Measurements from ENCODE around the gene FOXI2. TPM values are rescaled to one million over a fixed set of nuclear protein-coding genes. Genes with fewer than 3 reads are reported as not detected.
A peak's percentile ranks its signal among the peaks of the same experiment; 100 is the strongest.

The FOXI2 gene
- total and polyA plus RNA-seq, 2 of the 4 experiments (the other 2 are of a cell fraction): not detected

DNA sequence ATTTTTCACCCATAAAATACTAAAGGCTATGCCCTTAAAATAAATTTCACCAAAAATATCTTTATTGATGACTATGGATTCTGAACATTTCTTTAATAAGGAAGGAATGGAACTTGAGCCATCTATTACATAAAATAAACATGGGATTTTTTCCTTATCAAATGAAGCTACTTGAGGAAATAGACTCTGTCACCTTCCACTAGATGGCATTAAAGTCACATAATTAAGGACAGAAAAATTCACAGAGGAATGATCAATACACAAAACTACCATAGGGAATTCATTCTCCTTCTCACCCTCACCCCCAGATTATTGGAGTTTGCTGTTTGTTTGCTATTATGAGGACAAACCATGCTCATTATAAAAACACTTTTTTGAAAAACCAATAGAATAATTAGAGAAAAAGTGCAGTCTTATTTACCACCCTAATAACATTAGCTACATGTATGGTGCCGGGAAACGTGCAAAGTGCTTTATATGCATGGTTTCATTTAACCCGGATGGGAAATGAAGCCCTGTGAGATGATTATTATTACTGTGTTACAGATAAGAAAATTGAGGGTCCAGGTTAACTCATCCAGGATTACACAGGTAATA is 21.1 kb upstream of the FOXI2 start:
- Histone ChIP-seq H4K8ac (ENCODE audit: low read depth in 2 of 2, low read length in 2 of 2) (no peak overlapping the region), H2BK20ac (ENCODE audit: low read depth, low read length) (no peak overlapping the region), H3K18ac (ENCODE audit: low read depth, low read length) (no peak overlapping the region), H3K23ac (ENCODE audit: low read depth, low read length) (no peak overlapping the region), H2BK5ac (ENCODE audit: low read depth, low read length, poor library complexity, severe bottlenecking) (no peak overlapping the region), H3K4ac (ENCODE audit: low read depth, low read length) (no peak overlapping the region), H3K4me2 (ENCODE audit: low read depth, low read length) (no peak overlapping the region), H2AK9ac (replicated peaks; ENCODE audit: low read depth, low read length, poor library complexity) (no peak overlapping the region), H3K9me3 (ENCODE audit: control insufficient read depth, insufficient read depth, low read length) (peaks cover 6% of the 10 kb centered on the region; the same call in 1 of the 2 replicates), H3K36me3 (ENCODE audit: control insufficient read depth, insufficient read depth, low read length) (no peaks in the 10 kb centered on the region), H4K91ac (ENCODE audit: insufficient read depth, low read depth, low read length) (no peak overlapping the region), H2AFZ (replicated peaks; ENCODE audit: low read length, poor library complexity) (no peak overlapping the region), H3K4me1 (ENCODE audit: control insufficient read depth, insufficient read depth, low read length) (no peaks in the 10 kb centered on the region), H3K79me1 (ENCODE audit: low read depth in 1 of 2, low read length in 2 of 2) (no peaks in the 10 kb centered on the region), H3K27me3 (ENCODE audit: control insufficient read depth, insufficient read depth, low read length) (no peaks in the 10 kb centered on the region), H3K9ac (ENCODE audit: low read depth, low read length) (no peak overlapping the region), H2BK15ac (ENCODE audit: low read depth, low read length) (no peak overlapping the region), H3K4me3 (ENCODE audit: insufficient read depth, low read depth, low read length) (no peak overlapping the region), H4K5ac (ENCODE audit: low read depth, low read length) (no peak overlapping the region), H3K14ac (replicated peaks; ENCODE audit: low read depth, low read length) (no peak overlapping the region), H3K27ac (ENCODE audit: insufficient read depth, low read length) (no peak overlapping the region), H2BK120ac (ENCODE audit: low read depth, low read length) (no peak overlapping the region), H3K9me1 (ENCODE audit: insufficient read depth, low read length) (no peaks in the 10 kb centered on the region), H3K56ac (ENCODE audit: extremely low read depth, insufficient read depth, low read length) (no peak overlapping the region), H4K20me1 (ENCODE audit: insufficient read depth, low read length) (no peaks in the 10 kb centered on the region), H2AK5ac (ENCODE audit: low read depth, low read length) (no peak overlapping the region)
- CTCF ChIA-PET: interaction anchor here (1.3 kb wide), 1 partner anchor 138 kb away, joined by 4 read pairs; no protein-coding TSS in a partner anchor
- DNase-seq: no peak
- intact Hi-C loops (cut with micrococcal nuclease) (no loop called here), in situ Hi-C loops (cut with MboI; ENCODE audit: low sequenced_read_pairs) (no loop called here), dilution Hi-C loops (cut with HindIII; ENCODE audit: low sequenced_read_pairs, unreplicated experiment) (no loop called here)
- ATAC-seq (ENCODE audit: low read depth): no peak
- TF ChIP-seq MAZ (IDR thresholded peaks at IDR 0.05; ENCODE audit: borderline replicate concordance, low read depth, low read length): no peak
- TF ChIP-seq NFE2L2 (IDR thresholded peaks at IDR 0.05; ENCODE audit: low read depth, low read length): no peak
- TF ChIP-seq POLR2A (IDR thresholded peaks at IDR 0.05; ENCODE audit: low read depth, low read length): no peak
- no peak for TF ChIP-seq BHLHE40 (IDR thresholded peaks at IDR 0.05; ENCODE audit: low read depth, low read length)
- TF ChIP-seq RAD21 (IDR thresholded peaks at IDR 0.05; ENCODE audit: low read length): 0 out of 2 replicates have a peak, but pooled peaks have one; percentile 14
- no peak for TF ChIP-seq MAFK (IDR thresholded peaks at IDR 0.05; ENCODE audit: low read depth, low read length)
- no peak for TF ChIP-seq SMC3 (IDR thresholded peaks at IDR 0.05; ENCODE audit: low read depth, low read length)
- no peak for TF ChIP-seq MXI1 (IDR thresholded peaks at IDR 0.05; ENCODE audit: borderline replicate concordance, low read depth, low read length)
- no peak for TF ChIP-seq CEBPB (IDR thresholded peaks at IDR 0.05; ENCODE audit: low read depth, low read length)
- no peak for TF ChIP-seq RFX5 (IDR thresholded peaks at IDR 0.05; ENCODE audit: low read depth, low read length)
- TF ChIP-seq, protein P1, sequence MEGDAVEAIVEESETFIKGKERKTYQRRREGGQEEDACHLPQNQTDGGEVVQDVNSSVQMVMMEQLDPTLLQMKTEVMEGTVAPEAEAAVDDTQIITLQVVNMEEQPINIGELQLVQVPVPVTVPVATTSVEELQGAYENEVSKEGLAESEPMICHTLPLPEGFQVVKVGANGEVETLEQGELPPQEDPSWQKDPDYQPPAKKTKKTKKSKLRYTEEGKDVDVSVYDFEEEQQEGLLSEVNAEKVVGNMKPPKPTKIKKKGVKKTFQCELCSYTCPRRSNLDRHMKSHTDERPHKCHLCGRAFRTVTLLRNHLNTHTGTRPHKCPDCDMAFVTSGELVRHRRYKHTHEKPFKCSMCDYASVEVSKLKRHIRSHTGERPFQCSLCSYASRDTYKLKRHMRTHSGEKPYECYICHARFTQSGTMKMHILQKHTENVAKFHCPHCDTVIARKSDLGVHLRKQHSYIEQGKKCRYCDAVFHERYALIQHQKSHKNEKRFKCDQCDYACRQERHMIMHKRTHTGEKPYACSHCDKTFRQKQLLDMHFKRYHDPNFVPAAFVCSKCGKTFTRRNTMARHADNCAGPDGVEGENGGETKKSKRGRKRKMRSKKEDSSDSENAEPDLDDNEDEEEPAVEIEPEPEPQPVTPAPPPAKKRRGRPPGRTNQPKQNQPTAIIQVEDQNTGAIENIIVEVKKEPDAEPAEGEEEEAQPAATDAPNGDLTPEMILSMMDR (conservative IDR thresholded peaks at IDR 0.05; ENCODE audit: low read depth, low read length): 0 out of 2 replicates have a peak, but pooled peaks have one; percentile 15
- TF ChIP-seq FOS (IDR thresholded peaks at IDR 0.05; ENCODE audit: low read depth, low read length): no peak
- POLR2A ChIA-PET (ENCODE audit: unreplicated experiment): interaction anchor here (0.6 kb wide), 1 partner anchor 319 kb away, joined by 7 read pairs; no protein-coding TSS in a partner anchor
- BruUV-seq (replicated peaks): no TSS peak
- WGBS, 2 experiments (ENCODE audit: extremely low coverage in 2 of 2, insufficient read length in 1 of 2): no CpG with 5 or more reads among the region's 3 CpGs
